Measurements from ENCODE around the gene RPL18. TPM values are rescaled to one million over a fixed set of nuclear protein-coding genes. Genes with fewer than 3 reads are reported as not detected.

The RPL18 gene
- total and polyA plus RNA-seq, 2 experiments from 2014 or later, result 659 to 1,266 TPM

- Histone ChIP-seq H3K4me1 (ENCODE audit: insufficient read depth) (no peaks in the 10 kb centered on the region), H3K79me2 (ENCODE audit: insufficient read depth) (no peaks in the 10 kb centered on the region), H3K4me3 (no peak overlapping the region), H3F3A (ENCODE audit: insufficient read depth) (no peaks in the 10 kb centered on the region), H4K20me1 (ENCODE audit: insufficient read depth) (no peaks in the 10 kb centered on the region), H3K36me3 (ENCODE audit: low read depth) (no peaks in the 10 kb centered on the region), H3K9ac (no peak overlapping the region), H3K27me3 (replicated peaks; ENCODE audit: insufficient read depth) (no peaks in the 10 kb centered on the region; the same call in 1 of the 2 replicates), H3K27ac (no peak overlapping the region), H3K4me2 (ENCODE audit: unreplicated experiment) (no peak overlapping the region), H2AFZ (no peak overlapping the region), H3K9me2 (ENCODE audit: insufficient read depth) (no peaks in the 10 kb centered on the region), H3K9me3 (ENCODE audit: low read depth) (no peaks in the 10 kb centered on the region)
- TF ChIP-seq EZH2 (IDR thresholded peaks at IDR 0.05; ENCODE audit: insufficient read depth, poor library complexity, severe bottlenecking) (no peak), EZH2phosphoT487 (IDR thresholded peaks at IDR 0.05; ENCODE audit: insufficient read depth, low read depth) (no peak)
- DNase-seq, result no peak
- in situ Hi-C loops (cut with MboI), result no loop called here
- 89 to 94% methylated on average over 8 to 9 of the region's 9 CpGs for WGBS, 2 experiments (ENCODE audit: low coverage in 1 of 2, low lambda C conversion rate in 2 of 2, missing lambda C conversion rate in 2 of 2)
Observed at GRCh38 chr19:48595171-48595570, 23.8 kb downstream of the RPL18 start.

GRCh38 chr19:48591021-48591420 is 28.0 kb downstream of the RPL18 start:
- no peak overlapping the region for H3K4me2 ChIP-seq (ENCODE audit: unreplicated experiment)
- no peak overlapping the region for H3K9ac ChIP-seq
- no peak overlapping the region for H2AFZ ChIP-seq
- in situ Hi-C loops (cut with MboI), result no loop called here
- 74 to 85% methylated on average over 5 of the region's 5 CpGs for WGBS, 2 experiments (ENCODE audit: low coverage in 1 of 2, low lambda C conversion rate in 2 of 2, missing lambda C conversion rate in 2 of 2)
- no peak overlapping the region for H3K4me3 ChIP-seq
- H3K27me3 ChIP-seq (replicated peaks; ENCODE audit: insufficient read depth), result no peaks in the 10 kb centered on the region
- H3K27ac ChIP-seq, result no peak overlapping the region
- no peaks in the 10 kb centered on the region for H3K79me2 ChIP-seq (ENCODE audit: insufficient read depth)
- peaks cover 11% of the 10 kb centered on the region for H3K4me1 ChIP-seq (ENCODE audit: insufficient read depth)
- peak; percentile 54 for DNase-seq
- no peaks in the 10 kb centered on the region for H3K9me3 ChIP-seq (ENCODE audit: low read depth)
- H3K9me2 ChIP-seq (ENCODE audit: insufficient read depth), result no peaks in the 10 kb centered on the region
- peaks cover 9% of the 10 kb centered on the region for H3F3A ChIP-seq (ENCODE audit: insufficient read depth)
- no peak for TF ChIP-seq EZH2 (IDR thresholded peaks at IDR 0.05; ENCODE audit: insufficient read depth, poor library complexity, severe bottlenecking)
- no peak for TF ChIP-seq EZH2phosphoT487 (IDR thresholded peaks at IDR 0.05; ENCODE audit: insufficient read depth, low read depth)
- no peaks in the 10 kb centered on the region for H4K20me1 ChIP-seq (ENCODE audit: insufficient read depth)
- no peaks in the 10 kb centered on the region for H3K36me3 ChIP-seq (ENCODE audit: low read depth)

GRCh38 chr19:48588670-48589401 is 30.1 kb downstream of the RPL18 start:
- peak overlapping the region; percentile 68 for H2AFZ ChIP-seq
- H3K27ac ChIP-seq, result peak overlapping the region; percentile 46
- H3K4me2 ChIP-seq (ENCODE audit: unreplicated experiment), result peak overlapping the region; percentile 57
- peak overlapping the region; percentile 60 for H3K4me3 ChIP-seq
- no peaks in the 10 kb centered on the region for H3K27me3 ChIP-seq (replicated peaks; ENCODE audit: insufficient read depth)
- no peaks in the 10 kb centered on the region for H3K36me3 ChIP-seq (ENCODE audit: low read depth)
- in situ Hi-C loops (cut with MboI), result no loop called here
- TF ChIP-seq EZH2 (IDR thresholded peaks at IDR 0.05; ENCODE audit: insufficient read depth, poor library complexity, severe bottlenecking), result no peak
- no peak for TF ChIP-seq EZH2phosphoT487 (IDR thresholded peaks at IDR 0.05; ENCODE audit: insufficient read depth, low read depth)
- H3K79me2 ChIP-seq (ENCODE audit: insufficient read depth), result no peaks in the 10 kb centered on the region
- no peaks in the 10 kb centered on the region for H3K9me2 ChIP-seq (ENCODE audit: insufficient read depth)
- peak overlapping the region; percentile 51 for H3K9ac ChIP-seq
- no peaks in the 10 kb centered on the region for H3K9me3 ChIP-seq (ENCODE audit: low read depth)
- WGBS, 2 experiments (ENCODE audit: low coverage in 1 of 2, low lambda C conversion rate in 2 of 2, missing lambda C conversion rate in 2 of 2), result 5 to 7% methylated on average over 28 to 36 of the region's 36 CpGs
- peak; percentile 94 for DNase-seq
- H3K4me1 ChIP-seq (ENCODE audit: insufficient read depth), result peaks cover 11% of the 10 kb centered on the region
- no peaks in the 10 kb centered on the region for H4K20me1 ChIP-seq (ENCODE audit: insufficient read depth)
- peaks cover 9% of the 10 kb centered on the region for H3F3A ChIP-seq (ENCODE audit: insufficient read depth)

- Histone ChIP-seq H3F3A (ENCODE audit: insufficient read depth) (peaks cover 9% of the 10 kb centered on the region), H2AFZ (no peak overlapping the region), H3K9me2 (ENCODE audit: insufficient read depth) (no peaks in the 10 kb centered on the region), H3K4me2 (ENCODE audit: unreplicated experiment) (no peak overlapping the region), H3K9me3 (ENCODE audit: low read depth) (no peaks in the 10 kb centered on the region), H3K27ac (no peak overlapping the region), H3K4me3 (no peak overlapping the region), H3K9ac (no peak overlapping the region), H3K27me3 (replicated peaks; ENCODE audit: insufficient read depth) (no peaks in the 10 kb centered on the region), H3K4me1 (ENCODE audit: insufficient read depth) (peaks cover 11% of the 10 kb centered on the region), H3K36me3 (ENCODE audit: low read depth) (no peaks in the 10 kb centered on the region), H4K20me1 (ENCODE audit: insufficient read depth) (no peaks in the 10 kb centered on the region), H3K79me2 (ENCODE audit: insufficient read depth) (no peaks in the 10 kb centered on the region)
- DNase-seq, result no peak
- 75% methylated on average over 3 of the region's 3 CpGs for WGBS, 2 experiments (ENCODE audit: low coverage in 1 of 2, low lambda C conversion rate in 2 of 2, missing lambda C conversion rate in 2 of 2)
- in situ Hi-C loops (cut with MboI), result no loop called here
- TF ChIP-seq EZH2phosphoT487 (IDR thresholded peaks at IDR 0.05; ENCODE audit: insufficient read depth, low read depth) (no peak), EZH2 (IDR thresholded peaks at IDR 0.05; ENCODE audit: insufficient read depth, poor library complexity, severe bottlenecking) (no peak)
Observed at GRCh38 chr19:48587387-48587786, 31.6 kb downstream of the RPL18 start.
